ENCODE results near the gene PUS10.

DNA sequence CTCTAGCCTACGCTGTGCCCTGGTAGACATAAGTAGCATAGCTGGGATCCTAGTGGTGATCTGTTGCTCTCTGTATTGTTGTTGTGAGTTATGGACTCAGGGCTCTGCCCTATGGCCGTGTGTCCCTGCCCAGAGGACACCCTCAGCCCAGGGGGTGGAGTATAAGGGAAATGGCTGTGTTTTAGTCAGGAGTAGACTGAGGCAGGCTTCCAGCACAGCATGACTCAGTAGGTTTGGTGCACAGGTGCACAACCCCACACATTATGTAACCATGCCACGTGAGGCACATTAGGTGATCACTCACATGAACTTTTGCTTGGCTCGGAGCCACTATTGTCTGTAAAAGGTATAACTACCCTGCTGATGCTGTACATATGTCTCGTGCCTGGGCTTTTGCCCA, 60.4 kb downstream of the PUS10 start:
- no peak for TF ChIP-seq EZH2 (IDR thresholded peaks at IDR 0.05; ENCODE audit: low read depth, unreplicated experiment)
- TF ChIP-seq, protein P1, sequence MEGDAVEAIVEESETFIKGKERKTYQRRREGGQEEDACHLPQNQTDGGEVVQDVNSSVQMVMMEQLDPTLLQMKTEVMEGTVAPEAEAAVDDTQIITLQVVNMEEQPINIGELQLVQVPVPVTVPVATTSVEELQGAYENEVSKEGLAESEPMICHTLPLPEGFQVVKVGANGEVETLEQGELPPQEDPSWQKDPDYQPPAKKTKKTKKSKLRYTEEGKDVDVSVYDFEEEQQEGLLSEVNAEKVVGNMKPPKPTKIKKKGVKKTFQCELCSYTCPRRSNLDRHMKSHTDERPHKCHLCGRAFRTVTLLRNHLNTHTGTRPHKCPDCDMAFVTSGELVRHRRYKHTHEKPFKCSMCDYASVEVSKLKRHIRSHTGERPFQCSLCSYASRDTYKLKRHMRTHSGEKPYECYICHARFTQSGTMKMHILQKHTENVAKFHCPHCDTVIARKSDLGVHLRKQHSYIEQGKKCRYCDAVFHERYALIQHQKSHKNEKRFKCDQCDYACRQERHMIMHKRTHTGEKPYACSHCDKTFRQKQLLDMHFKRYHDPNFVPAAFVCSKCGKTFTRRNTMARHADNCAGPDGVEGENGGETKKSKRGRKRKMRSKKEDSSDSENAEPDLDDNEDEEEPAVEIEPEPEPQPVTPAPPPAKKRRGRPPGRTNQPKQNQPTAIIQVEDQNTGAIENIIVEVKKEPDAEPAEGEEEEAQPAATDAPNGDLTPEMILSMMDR (conservative IDR thresholded peaks at IDR 0.05; ENCODE audit: low read depth in 2 of 2) = no peak
